ENCODE data around the gene COA1. TPM values are rescaled to one million over a fixed set of nuclear protein-coding genes. Genes with fewer than 3 reads are reported as not detected.

The COA1 gene
- polyA plus RNA-seq, 1 of the 3 experiments (the other 2 are of a cell fraction): 42.8 TPM

- WGBS (ENCODE audit: low lambda C conversion rate): 99% methylated on average over 2 of the region's 2 CpGs
- no peaks in the 10 kb centered on the region for H3K27me3 ChIP-seq (ENCODE audit: insufficient read depth)
- H3F3A ChIP-seq (replicated peaks; ENCODE audit: insufficient read depth): peaks cover 90% of the 10 kb centered on the region
- peaks cover 95 to 96% of the 10 kb centered on the region in 2 experiments for H3K36me3 ChIP-seq (replicated peaks in 1 of 2; ENCODE audit: control insufficient read depth in 1 of 2, insufficient read depth in 2 of 2, low read length in 1 of 2)
- no peak; the same call in 1 of the 2 replicates for TF ChIP-seq POLR2AphosphoS5 (IDR thresholded peaks at IDR 0.05; ENCODE audit: low read depth, low read length)
- TF ChIP-seq, protein P1, sequence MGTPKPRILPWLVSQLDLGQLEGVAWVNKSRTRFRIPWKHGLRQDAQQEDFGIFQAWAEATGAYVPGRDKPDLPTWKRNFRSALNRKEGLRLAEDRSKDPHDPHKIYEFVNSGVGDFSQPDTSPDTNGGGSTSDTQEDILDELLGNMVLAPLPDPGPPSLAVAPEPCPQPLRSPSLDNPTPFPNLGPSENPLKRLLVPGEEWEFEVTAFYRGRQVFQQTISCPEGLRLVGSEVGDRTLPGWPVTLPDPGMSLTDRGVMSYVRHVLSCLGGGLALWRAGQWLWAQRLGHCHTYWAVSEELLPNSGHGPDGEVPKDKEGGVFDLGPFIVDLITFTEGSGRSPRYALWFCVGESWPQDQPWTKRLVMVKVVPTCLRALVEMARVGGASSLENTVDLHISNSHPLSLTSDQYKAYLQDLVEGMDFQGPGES (IDR thresholded peaks at IDR 0.05; ENCODE audit: low read depth, low read length): no peak
- TF ChIP-seq CHD2 (IDR thresholded peaks at IDR 0.05; ENCODE audit: low read length, partially characterized antibody): no peak
- no peak for TF ChIP-seq RAD21 (IDR thresholded peaks at IDR 0.05; ENCODE audit: low read length)
- no peak for TF ChIP-seq RCOR1 (IDR thresholded peaks at IDR 0.05; ENCODE audit: low read length)
- no peak for TF ChIP-seq JUND (IDR thresholded peaks at IDR 0.05)
- no peak for TF ChIP-seq EZH2phosphoT487 (IDR thresholded peaks at IDR 0.05; ENCODE audit: borderline replicate concordance, low read depth)
- no peak for TF ChIP-seq NFIC (IDR thresholded peaks at IDR 0.05; ENCODE audit: borderline replicate concordance)
- TF ChIP-seq EP300 (IDR thresholded peaks at IDR 0.05; ENCODE audit: borderline replicate concordance in 1 of 2, low read depth in 1 of 2, low read length in 1 of 2): no peak
- no peak for TF ChIP-seq MEF2A (IDR thresholded peaks at IDR 0.05; ENCODE audit: borderline replicate concordance, low read depth)
- no peak for TF ChIP-seq SMC3 (IDR thresholded peaks at IDR 0.05; ENCODE audit: low read depth, low read length)
- TF ChIP-seq TAF1 (IDR thresholded peaks at IDR 0.05; ENCODE audit: borderline replicate concordance, low read depth, low read length): no peak
- TF ChIP-seq, protein P2, sequence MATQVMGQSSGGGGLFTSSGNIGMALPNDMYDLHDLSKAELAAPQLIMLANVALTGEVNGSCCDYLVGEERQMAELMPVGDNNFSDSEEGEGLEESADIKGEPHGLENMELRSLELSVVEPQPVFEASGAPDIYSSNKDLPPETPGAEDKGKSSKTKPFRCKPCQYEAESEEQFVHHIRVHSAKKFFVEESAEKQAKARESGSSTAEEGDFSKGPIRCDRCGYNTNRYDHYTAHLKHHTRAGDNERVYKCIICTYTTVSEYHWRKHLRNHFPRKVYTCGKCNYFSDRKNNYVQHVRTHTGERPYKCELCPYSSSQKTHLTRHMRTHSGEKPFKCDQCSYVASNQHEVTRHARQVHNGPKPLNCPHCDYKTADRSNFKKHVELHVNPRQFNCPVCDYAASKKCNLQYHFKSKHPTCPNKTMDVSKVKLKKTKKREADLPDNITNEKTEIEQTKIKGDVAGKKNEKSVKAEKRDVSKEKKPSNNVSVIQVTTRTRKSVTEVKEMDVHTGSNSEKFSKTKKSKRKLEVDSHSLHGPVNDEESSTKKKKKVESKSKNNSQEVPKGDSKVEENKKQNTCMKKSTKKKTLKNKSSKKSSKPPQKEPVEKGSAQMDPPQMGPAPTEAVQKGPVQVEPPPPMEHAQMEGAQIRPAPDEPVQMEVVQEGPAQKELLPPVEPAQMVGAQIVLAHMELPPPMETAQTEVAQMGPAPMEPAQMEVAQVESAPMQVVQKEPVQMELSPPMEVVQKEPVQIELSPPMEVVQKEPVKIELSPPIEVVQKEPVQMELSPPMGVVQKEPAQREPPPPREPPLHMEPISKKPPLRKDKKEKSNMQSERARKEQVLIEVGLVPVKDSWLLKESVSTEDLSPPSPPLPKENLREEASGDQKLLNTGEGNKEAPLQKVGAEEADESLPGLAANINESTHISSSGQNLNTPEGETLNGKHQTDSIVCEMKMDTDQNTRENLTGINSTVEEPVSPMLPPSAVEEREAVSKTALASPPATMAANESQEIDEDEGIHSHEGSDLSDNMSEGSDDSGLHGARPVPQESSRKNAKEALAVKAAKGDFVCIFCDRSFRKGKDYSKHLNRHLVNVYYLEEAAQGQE (IDR thresholded peaks at IDR 0.05; ENCODE audit: low read depth, low read length): no peak
- no peak overlapping the region for H2AFZ ChIP-seq (ENCODE audit: low read depth)
- DNase-seq: no peak
- H3K9me2 ChIP-seq: no peaks in the 10 kb centered on the region
- peaks cover 97% of the 10 kb centered on the region for H3K79me2 ChIP-seq (ENCODE audit: insufficient read depth)
- peak overlapping the region in 1 of 2 experiments; percentile 47; a peak in 2 of 4 replicates for H3K27ac ChIP-seq (ENCODE audit: low read depth in 2 of 2, low read length in 1 of 2)
- peaks cover 23% of the 10 kb centered on the region for H4K20me1 ChIP-seq (ENCODE audit: insufficient read depth)
- H3K4me1 ChIP-seq (ENCODE audit: control insufficient read depth in 1 of 2, insufficient read depth in 2 of 2, low read depth in 1 of 2, low read length in 1 of 2): peaks cover 13 to 14% of the 10 kb centered on the region in 2 experiments
- H3K9ac ChIP-seq: no peak overlapping the region
- H3K4me2 ChIP-seq: no peak overlapping the region
- no peaks in the 10 kb centered on the region for H3K9me3 ChIP-seq
- POLR2A ChIA-PET: no interaction called here
- no peak overlapping the region for H3K4me3 ChIP-seq (ENCODE audit: low read depth in 2 of 2, low read length in 1 of 2)
- CTCF ChIA-PET: interaction anchor here (1.7 to 1.9 kb wide), 3 partner anchors 16 to 208 kb away, joined by 3 to 6 read pairs (median 4); no protein-coding TSS in a partner anchor
Observed at GRCh38 chr7:43631559-43631958, 97.8 kb downstream of the COA1 start.
